ENCODE data around the gene MRPS6.

- no peak for TF ChIP-seq CTCF (IDR thresholded peaks at IDR 0.05; ENCODE audit: poor library complexity)
- no peak for TF ChIP-seq EZH2 (IDR thresholded peaks at IDR 0.05; ENCODE audit: borderline replicate concordance)
Measured at GRCh38 chr21:34177919-34178567, 104.7 kb downstream of the MRPS6 start.

Data from hepatocyte (in vitro differentiated cells).